AG08396 (cell line): Measurements from ENCODE around the gene SH3GL1.
A peak's percentile ranks its signal among the peaks of the same experiment; 100 is the strongest.

Source experiments
- DNase-seq: peaks from one replicate; pipeline ENCODE4 v3.0.0; 2012; ENCODE audit warnings: low spot score, mixed read lengths

Gene SH3GL1

DNA sequence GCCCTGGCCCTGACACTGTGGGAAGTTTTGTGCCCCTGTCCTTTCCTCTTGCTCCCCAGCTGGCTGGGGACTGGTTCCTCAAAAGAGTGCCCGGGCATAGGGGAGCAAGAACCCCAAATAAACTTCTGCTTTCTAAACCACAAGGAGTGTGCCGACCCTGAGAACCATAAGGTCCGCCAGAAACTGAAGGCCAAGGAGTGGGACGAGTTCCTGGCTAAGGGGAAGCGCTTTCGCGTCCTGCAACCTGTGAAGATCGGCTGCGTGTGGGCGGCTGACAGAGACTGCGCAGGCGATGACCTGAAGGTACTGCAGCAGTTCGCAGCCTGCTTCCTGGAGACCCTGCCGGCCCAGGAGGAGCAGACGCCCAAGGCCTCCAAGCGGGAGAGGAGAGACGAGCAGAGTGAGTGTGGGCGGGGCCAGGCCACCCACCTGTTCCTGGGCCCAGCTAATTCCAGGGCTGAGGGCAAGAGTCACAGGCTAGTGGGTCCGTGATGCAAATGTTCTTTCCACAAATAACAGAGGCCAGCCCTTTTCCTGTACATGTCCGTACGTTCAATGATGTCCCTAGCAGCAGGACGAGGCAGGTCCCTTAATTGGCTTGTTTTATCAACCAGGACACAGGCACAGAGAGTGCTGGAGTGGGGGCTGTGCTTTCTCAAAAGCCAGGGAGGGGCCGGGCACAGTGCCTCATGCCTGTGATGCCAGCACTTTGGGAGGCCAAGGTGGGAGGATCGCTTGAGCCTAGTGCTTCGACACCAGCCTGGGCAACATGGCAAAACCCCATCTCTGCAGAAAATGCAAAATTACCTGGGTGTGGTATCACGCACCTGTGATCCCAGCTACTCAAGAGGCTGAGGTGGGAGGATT lies 31.7 kb upstream of the SH3GL1 start:
- DNase-seq, result no peak

DNA sequence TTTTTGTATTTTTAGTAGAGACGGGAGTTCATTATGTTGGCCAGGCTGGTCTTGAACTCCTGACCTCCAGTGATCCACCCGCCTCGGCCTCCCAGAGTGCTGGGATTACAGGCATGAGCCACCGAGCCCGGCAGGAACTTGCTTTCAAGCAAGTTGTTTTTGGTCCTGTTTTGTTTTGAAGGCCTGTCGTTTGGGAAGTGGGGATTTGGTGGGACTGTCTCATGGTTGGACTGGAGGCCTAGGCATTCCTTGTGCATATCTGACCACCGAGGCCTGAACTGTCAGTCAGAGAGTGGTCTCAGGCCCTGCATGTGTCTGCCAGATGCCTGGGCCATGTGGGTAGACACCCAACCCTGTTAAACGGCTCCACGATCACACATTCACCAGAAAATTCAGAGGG lies 30.9 kb upstream of the SH3GL1 start:
- DNase-seq, result no peak

- DNase-seq, result no peak
These were observed 30.4 kb upstream of the SH3GL1 start for GRCh38 chr19:4430760-4431159.

DNA sequence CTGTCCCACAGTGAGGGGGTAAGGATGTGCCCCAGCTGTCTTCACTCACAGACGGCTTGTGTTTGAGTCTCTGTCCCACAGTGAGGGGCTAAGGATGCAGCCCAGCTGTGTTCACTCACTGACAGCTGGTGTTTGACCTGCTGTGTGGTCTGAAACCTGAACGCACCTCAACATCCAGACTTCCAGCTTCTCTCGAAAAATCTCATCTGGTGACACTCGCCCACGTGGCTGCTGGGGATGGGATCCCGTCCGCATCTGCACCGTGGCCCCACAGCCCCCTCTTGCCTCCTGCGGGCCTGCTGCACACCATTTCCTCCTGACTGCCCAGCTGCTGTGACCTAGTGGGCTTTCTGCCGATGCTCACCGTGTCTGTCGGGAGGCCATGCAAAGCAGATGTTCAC lies 29.4 kb upstream of the SH3GL1 start:
- DNase-seq, result no peak

DNA sequence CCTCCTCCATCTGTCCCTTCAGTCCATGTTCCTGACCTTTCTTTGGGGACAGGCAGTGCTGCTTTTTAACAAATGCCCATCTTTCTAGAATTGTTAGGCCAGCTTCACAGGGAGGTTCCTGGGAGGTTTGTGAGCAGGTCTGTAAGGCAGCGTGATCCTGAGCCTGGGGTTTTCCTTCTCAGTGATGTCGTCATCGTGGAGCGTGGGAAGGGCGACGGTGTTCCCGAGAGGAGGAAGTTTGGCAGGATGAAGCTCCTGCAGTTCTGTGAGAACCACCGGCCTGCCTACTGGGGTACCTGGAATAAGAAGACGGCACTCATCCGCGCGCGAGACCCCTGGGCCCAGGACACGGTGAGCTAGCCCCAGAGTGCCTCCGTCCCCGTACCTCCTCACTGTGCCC lies 28.9 kb upstream of the SH3GL1 start:
- DNase-seq, result no peak

DNA sequence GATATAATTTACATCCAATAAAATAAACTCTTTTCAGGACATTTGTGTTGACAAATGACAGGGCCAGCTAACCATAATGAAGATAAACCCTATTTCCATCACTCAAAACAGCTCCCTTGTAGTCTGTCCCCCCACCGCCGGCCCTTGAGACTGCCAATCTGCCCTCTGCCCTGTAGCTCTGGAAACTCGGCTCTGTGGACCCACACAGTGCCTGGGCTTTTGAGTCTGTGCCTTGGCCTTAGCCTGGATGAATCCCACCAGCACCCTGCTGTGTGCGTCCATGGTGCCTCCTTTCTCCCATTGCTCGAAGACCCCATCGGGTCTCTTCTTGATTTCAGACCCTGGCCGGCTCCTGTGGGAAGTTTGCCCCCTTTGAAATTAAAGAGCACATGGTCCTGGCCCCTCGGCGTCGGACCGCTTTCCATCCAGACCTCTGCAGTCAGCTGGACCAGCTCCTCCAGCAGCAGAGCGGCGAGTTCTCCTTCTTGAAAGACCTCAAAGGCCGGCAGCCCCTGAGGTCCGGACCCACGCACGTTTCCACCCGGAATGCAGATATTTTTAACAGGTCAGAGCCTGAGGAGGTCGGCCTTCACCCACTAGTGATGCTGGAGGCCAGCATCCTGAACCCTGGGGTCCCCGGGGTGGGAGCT lies 28.1 kb upstream of the SH3GL1 start:
- DNase-seq, result no peak

DNA sequence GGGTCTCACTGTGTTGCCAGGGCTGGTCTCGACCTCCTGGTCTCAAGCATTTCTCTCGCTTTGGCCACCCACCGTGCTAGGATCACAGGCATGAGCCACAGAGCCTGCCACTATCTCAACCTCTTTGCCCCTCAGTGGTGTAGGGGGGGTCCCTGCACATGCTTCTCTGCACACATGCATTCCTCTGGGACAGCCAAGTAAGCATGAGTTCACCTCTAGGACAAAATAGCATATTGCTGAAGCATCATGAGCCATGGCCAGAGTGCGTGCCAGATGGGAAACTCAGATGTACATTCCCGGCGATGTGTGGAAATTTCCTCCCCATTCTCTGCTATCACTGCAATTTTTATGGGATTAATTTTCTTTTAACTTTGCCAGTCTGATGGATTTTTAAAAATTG lies 25.2 kb upstream of the SH3GL1 start:
- peak; percentile 79 for DNase-seq

GRCh38 chr19:4423416-4424126 lies 23.2 kb upstream of the SH3GL1 start:
- DNase-seq, result no peak

DNA sequence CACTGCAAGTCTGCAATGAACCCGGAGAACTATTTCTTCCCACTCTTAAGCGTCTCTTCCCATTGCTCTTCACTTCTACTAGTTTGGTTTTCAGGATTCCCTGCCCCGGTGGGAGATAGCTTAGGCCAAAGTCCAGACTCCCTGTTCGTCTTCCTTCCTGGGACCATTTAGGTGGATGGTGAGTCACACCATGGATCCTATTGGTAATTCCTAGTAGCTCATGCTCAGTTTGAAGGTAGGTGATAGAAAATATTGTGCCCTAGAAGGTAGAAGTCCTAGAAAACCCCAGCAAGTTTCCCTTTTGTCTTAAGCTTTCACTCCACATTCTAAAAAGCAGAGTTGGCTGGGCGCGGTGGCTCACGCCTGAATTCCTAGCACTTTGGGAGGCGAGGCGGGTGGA lies 15.9 kb upstream of the SH3GL1 start:
- DNase-seq, result no peak

- no peak for DNase-seq
These were observed 15.0 kb upstream of the SH3GL1 start for GRCh38 chr19:4415352-4415751.

GRCh38 chr19:4414800-4415321 lies 14.5 kb upstream of the SH3GL1 start:
- DNase-seq, result peak; percentile 51

DNA sequence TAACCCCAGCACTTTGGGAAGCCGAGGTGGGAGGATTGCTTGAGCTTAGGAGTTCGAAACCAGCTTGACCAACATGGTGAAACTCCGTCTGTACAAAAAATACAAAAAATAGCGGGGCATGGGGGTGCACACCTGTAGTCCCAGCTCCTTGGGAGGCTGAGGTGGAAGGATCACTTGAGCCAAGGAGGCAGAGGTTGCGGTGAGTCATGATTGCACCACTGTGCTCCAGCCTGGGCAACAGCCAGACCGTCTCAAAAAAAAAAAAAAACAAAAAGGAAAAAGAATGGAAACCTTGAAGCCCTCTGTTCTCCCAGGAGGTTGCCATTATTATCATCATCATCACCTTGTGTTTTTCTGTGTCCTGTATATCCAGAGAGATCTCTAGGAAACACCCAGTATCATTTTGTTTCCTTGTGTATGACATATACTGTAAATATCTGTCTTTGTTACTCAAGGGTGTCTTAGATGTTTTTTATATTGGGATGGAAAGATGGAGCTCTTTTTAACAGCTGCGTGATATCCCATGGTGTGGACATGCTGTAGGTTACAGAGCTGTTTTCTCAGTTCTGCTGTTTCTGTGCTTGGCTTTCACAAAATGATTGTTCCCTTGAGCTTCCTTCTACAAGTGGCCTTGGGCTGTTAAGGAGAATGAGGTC lies 13.9 kb upstream of the SH3GL1 start:
- no peak for DNase-seq

DNA sequence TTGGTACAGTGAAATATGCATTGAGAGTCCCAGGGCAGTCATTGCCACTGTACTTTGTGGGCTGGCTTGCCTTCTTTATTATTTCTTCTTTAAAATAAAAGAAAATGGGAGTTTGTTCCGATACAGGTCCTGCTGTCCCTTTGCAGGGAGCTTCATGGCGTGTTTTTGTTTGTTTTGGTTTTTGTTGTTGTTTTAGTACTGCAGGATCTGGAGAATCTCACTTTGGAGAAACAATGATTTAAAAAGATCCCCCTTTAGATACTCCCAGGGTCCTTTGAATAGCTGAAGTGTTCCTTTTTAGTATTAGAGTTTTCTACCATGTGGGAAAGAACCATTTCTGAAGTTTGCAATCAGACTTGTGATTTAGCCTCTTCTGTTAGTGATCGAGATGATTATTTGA lies 13.2 kb upstream of the SH3GL1 start:
- DNase-seq, result no peak

- no peak for DNase-seq
These were observed 9.0 kb upstream of the SH3GL1 start for GRCh38 chr19:4409123-4409933.

GRCh38 chr19:4406626-4407025 lies 6.3 kb upstream of the SH3GL1 start:
- DNase-seq, result no peak

DNA sequence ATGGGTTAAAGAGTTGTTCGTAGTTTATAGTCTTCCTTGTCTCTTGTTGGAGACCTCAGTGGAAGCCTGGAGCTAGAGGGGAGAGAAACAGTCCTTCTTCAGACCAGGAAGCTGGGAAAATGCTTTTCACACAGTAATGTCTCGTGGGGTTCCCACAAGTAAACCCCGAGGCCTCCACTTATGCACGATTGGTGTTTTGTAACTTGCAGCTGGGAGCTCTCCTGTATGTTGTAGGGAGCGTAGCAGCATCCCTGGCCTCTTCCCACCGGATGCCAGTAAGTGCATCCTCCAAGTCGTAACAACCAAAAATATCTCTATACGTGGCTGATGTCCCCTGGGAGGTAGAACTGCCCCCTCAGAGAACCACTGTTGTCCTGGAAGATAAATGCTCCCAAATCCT lies 5.6 kb upstream of the SH3GL1 start:
- DNase-seq, result no peak

DNA sequence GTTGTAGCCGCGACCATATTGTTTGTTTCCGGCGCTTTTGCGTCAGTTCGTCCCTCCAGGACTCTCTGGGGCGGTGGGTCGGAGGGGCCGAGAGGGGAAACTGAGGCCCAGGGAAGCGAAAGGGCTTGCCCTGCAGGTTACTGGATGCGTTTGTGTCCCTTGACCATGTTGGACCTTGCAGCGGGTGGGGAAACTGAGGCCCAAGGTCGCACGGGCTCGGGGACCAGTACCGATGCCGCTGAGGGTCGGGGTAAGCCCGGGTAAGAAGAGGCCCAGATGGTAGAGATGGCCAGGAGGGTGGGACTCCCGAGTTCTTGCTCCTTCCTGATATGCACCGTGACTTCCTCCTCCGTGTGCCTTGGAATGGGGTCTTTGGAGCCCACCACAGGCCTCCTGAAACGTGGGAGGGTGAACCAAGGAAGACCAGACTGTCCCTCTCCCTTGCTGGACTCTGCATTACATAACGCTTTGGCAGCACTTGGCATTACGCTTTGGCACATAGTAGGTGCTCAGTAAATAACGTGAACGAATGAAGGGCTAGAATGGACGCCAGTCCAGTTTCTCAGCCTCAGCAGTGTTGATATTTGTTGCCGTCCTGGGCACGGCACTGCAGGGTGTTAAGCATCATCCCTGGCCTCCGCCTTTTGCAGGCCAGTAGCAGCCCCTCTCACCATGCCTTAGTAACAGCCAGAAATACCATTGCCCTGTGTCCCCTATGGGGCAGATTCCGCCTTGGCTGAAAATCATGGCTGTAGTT lies 2.8 kb upstream of the SH3GL1 start:
- DNase-seq, result no peak

- DNase-seq, result peak; percentile 100
These were observed 2.0 kb upstream of the SH3GL1 start, which contains the start of gene CHAF1A for GRCh38 chr19:4402171-4403004. Gene CHAF1A (plus strand): TSS chr19:4402640. CDS start chr19:4402763, 123 bp downstream.

- DNase-seq, result no peak
These were observed 1.4 kb upstream of the SH3GL1 start for GRCh38 chr19:4401769-4402170.

- DNase-seq, result no peak
These were observed 574 bp downstream of the SH3GL1 start for GRCh38 chr19:4399812-4400134.
